Lower leg skin (tissue), 4 donors: ENCODE data around the gene DISP2. TPM values are rescaled to one million over a fixed set of nuclear protein-coding genes. Genes with fewer than 3 reads are reported as not detected.

ENCODE experiments used
- DNase-seq, 2 donors: peaks; one replicate each; pipeline ENCODE4 v3.0.0-alpha.2; 2019; ENCODE audit warnings: low spot score in 2 of 2
- H3K4me3 ChIP-seq: fragments of 200-600 bp; sonication (generic); 2 replicates; pipeline ENCODE4 v1.5.1; 2017; ENCODE audit warnings: mild to moderate bottlenecking, low read depth; ENCODE audit not compliant: poor library complexity, severe bottlenecking
- CTCF ChIP-seq, 3 donors: fragments of 450-650 bp; IDR thresholded peaks; one replicate each; pipeline ENCODE4 v1.5.1; 2016; ENCODE audit warnings: antibody characterized with exemption in 3 of 3, mild to moderate bottlenecking in 3 of 3, moderate library complexity in 2 of 3
- POLR2A ChIP-seq, 2 donors: fragments of 450-650 bp; IDR thresholded peaks; one replicate each; pipeline ENCODE4 v1.6.1; 2016 to 2017; ENCODE audit warnings: antibody characterized with exemption in 2 of 2, mild to moderate bottlenecking in 1 of 2, moderate library complexity in 1 of 2
- WGBS, 2 donors: methylation state at CpG; one replicate each; pipeline ENCODE4 v1.1.5; 2018; 5-methylcytosine and 5-hydroxymethylcytosine counted together
- intact Hi-C: fragments of 100-400 bp; cut with DNase I; formaldehyde crosslinking; loops from one replicate; pipeline ENCODE4 v1.15.0; 2023; ENCODE audit warnings: low total_unique reads
- total RNA-seq, 4 donors: library from RNA; depleted of rRNA; stranded (reverse); fragments of >200 nt; gene quantifications; one replicate each; pipeline ENCODE4 v1.1.0, GENCODE V29; 2016

The DISP2 gene
- total RNA-seq, 4 donors from 2014 or later, result 0.05 to 0.08 (median 0.06) TPM; not detected in 1

- WGBS, 2 donors, result 62% methylated on average over 5 of the region's 5 CpGs
- no peak for TF ChIP-seq CTCF (IDR thresholded peaks at IDR 0.05)
- no peak for TF ChIP-seq POLR2A (IDR thresholded peaks at IDR 0.05)
- intact Hi-C loops, result no loop called here
- no peak for DNase-seq
- H3K4me3 ChIP-seq, result no peak overlapping the region
These were observed 4.3 kb upstream of the DISP2 start for GRCh38 chr15:40353697-40354096.

GRCh38 chr15:40354408-40355171 lies 3.4 kb upstream of the DISP2 start:
- no peak overlapping the region for H3K4me3 ChIP-seq
- no peak for DNase-seq
- TF ChIP-seq CTCF (IDR thresholded peaks at IDR 0.05), result no peak
- no peak for TF ChIP-seq POLR2A (IDR thresholded peaks at IDR 0.05)
- intact Hi-C loops, result no loop called here
- 44 to 51% methylated on average over 9 of the region's 9 CpGs for WGBS, 2 donors

- WGBS, 2 donors, result 80 to 89% methylated on average over 1 to 3 of the region's 5 CpGs
- no peak for TF ChIP-seq CTCF (IDR thresholded peaks at IDR 0.05)
- no peak for DNase-seq
These were observed 1.9 kb upstream of the DISP2 start for GRCh38 chr15:40355976-40356585.

GRCh38 chr15:40357246-40357645 lies 773 bp upstream of the DISP2 start:
- intact Hi-C loops, result no loop called here
- TF ChIP-seq POLR2A (IDR thresholded peaks at IDR 0.05) (no peak), CTCF (IDR thresholded peaks at IDR 0.05) (no peak)
- H3K4me3 ChIP-seq, result no peak overlapping the region
- 67 to 81% methylated on average over 1 of the region's 1 CpG for WGBS, 2 donors
- DNase-seq, result no peak

More at GRCh38 chr15:40355976-40356585, 1.9 kb upstream of the DISP2 start:
- H3K4me3 ChIP-seq, result no peak overlapping the region
- intact Hi-C loops, result no loop called here

GRCh38 chr15:40358471-40359353 lies 693 bp downstream of the DISP2 start:
- H3K4me3 ChIP-seq, result no peak overlapping the region
- WGBS, 2 donors, result 11 to 12% methylated on average over 30 to 31 of the region's 31 CpGs
- intact Hi-C loops, result no loop called here
- DNase-seq, result no peak
- TF ChIP-seq POLR2A (IDR thresholded peaks at IDR 0.05) (no peak), CTCF (IDR thresholded peaks at IDR 0.05) (no peak)
